NB4 (cell line): Measurements from ENCODE around the gene SMIM44.

Source experiments
- DNase-seq: peaks from one replicate; pipeline ENCODE4 v3.0.0; 2010; ENCODE audit warnings: low read depth
- H3K4me3 ChIP-seq: one replicate; pipeline ENCODE4 v1.5.1; 2011; ENCODE audit warnings: mild to moderate bottlenecking, low read depth, low read length, moderate library complexity
- MYC ChIP-seq: IDR thresholded peaks from 2 replicates; pipeline ENCODE4 v1.6.1; 2011; ENCODE audit warnings: low read depth, low read length
- POLR2A ChIP-seq: IDR thresholded peaks from 2 replicates; pipeline ENCODE4 v1.6.1; 2011; ENCODE audit warnings: mild to moderate bottlenecking; ENCODE audit not compliant: insufficient read length; ENCODE audit errors: extremely low read depth
- TF ChIP-seq, protein P1 (sequence below): IDR thresholded peaks from one replicate; pipeline ENCODE4 v1.5.1; 2012; ENCODE audit warnings: low read depth, low read length
- TF ChIP-seq, protein P2 (sequence below): IDR thresholded peaks from 2 replicates; pipeline ENCODE4 v1.6.1; 2011; ENCODE audit warnings: low read depth, low read length

Gene SMIM44

DNA sequence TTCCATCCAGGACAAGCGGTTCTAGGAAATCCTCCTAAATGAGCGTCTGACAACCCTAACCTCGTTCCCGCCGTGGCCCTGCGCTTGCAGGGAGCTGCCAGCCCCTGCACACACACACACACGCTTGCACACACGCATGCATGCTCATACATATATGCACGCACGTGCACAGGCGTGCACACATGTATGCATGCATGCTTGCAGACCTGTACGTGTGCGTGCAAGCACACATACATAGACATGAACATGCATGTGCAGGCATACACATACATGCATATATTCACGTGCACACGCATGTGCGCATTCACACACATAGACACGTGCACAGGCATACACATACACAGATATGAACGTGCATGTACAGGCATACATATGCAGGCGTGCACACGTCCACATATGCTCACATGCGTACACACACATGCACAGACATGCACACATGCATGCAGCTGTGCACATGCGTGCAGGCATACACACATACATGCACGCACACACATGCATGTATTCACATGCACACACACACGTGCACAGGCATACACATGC is 38.5 kb downstream of the SMIM44 start:
- TF ChIP-seq, protein P1, sequence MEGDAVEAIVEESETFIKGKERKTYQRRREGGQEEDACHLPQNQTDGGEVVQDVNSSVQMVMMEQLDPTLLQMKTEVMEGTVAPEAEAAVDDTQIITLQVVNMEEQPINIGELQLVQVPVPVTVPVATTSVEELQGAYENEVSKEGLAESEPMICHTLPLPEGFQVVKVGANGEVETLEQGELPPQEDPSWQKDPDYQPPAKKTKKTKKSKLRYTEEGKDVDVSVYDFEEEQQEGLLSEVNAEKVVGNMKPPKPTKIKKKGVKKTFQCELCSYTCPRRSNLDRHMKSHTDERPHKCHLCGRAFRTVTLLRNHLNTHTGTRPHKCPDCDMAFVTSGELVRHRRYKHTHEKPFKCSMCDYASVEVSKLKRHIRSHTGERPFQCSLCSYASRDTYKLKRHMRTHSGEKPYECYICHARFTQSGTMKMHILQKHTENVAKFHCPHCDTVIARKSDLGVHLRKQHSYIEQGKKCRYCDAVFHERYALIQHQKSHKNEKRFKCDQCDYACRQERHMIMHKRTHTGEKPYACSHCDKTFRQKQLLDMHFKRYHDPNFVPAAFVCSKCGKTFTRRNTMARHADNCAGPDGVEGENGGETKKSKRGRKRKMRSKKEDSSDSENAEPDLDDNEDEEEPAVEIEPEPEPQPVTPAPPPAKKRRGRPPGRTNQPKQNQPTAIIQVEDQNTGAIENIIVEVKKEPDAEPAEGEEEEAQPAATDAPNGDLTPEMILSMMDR, result no peak
- TF ChIP-seq POLR2A (no peak), MYC (no peak)
- TF ChIP-seq, protein P2, sequence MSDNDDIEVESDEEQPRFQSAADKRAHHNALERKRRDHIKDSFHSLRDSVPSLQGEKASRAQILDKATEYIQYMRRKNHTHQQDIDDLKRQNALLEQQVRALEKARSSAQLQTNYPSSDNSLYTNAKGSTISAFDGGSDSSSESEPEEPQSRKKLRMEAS, result no peak
- DNase-seq, result no peak
- H3K4me3 ChIP-seq, result no peak overlapping the region

DNA sequence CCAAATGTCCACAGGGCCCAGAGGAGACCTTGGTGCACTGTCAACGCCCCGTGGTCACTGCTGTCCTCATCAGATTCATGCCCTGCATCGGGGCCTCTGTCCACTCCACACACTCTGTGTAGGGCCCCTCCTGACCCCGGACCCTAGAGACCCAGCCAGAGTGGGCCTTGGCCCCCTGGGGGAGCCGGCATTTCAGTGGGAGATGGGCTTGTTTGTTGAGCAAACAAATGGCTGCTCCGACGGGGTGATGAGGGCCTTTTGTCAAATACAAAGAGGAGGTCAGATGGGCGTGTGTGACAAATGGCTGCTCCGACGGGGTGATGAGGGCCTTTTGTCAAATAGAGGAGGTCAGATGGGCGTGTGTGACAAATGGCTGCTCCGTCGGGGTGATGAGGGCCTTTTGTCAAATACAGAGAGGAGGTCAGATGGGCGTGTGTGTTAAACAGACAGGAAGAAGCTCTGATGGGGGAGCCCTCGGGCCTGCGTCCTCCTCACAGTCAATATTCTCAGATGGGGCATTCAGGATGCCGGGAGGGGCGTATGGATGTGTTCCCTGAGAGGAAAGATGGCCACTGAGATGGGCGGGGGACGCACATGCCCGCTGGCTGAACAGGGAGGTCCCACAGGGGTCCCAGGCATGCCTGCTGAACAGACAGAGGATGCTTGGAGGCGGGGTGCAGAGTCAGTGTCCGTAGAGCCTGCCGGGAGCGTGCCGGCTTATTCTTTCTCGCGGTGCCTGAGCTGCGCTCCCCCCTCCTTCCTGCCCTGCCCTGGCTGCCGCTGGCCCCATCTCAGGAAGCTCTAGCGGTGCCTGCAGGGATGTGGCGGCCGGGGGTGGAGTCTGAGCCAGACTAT is 39.2 kb downstream of the SMIM44 start:
- DNase-seq, result no peak
- TF ChIP-seq, protein P2, result no peak
- TF ChIP-seq MYC (no peak), POLR2A (no peak)
- TF ChIP-seq, protein P1, result no peak
- H3K4me3 ChIP-seq, result no peak overlapping the region

DNA sequence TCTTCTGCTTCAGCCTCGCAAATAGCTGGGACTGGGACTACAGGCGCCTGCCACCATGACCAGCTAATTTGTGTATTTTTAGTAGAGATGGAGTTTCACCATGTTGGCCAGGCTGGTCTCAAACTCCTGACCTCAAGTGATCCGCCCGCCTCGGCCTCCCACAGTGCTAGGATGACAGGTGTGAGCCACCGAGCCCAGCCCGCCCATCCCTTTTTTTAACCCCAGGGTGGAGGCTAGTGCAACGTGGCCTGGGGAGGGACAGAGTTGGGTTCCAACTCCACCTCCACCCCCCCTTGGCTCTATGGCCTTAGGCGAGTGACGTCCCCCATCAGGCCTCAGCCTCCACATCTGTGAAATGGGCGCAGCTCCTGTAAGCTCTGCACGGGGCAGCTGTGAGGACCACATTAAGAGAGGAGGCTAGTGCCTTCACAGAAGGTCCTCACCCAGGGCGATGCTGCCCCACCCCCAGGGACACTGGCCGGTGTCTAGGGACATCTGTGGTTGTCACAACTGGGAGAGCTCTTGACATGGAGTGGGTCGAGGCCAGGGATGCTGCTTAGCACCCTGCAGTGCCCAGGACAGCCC is 40.7 kb downstream of the SMIM44 start:
- TF ChIP-seq, protein P1, result no peak
- TF ChIP-seq, protein P2, result no peak
- TF ChIP-seq MYC (no peak), POLR2A (no peak)
- DNase-seq, result no peak
- no peak overlapping the region for H3K4me3 ChIP-seq

DNA sequence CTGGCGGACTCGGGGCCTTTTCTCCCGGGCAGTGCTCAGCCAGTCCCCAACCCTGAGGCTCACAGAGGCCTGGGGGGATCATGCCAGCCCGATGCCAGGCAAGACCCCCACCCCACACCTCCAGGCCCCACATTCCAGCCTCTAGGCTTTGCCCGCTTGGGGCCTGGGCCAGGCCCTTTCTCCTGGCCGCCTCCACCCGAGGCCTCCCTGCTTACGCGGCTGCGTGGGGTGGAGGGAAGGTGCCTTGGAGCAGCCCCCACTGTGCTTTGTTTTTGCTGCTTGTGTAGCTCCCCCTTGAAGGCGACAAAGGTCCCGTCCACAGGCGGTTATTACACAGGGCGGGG is 41.3 kb downstream of the SMIM44 start:
- TF ChIP-seq, protein P1, result no peak
- H3K4me3 ChIP-seq, result no peak overlapping the region
- DNase-seq, result no peak

DNA sequence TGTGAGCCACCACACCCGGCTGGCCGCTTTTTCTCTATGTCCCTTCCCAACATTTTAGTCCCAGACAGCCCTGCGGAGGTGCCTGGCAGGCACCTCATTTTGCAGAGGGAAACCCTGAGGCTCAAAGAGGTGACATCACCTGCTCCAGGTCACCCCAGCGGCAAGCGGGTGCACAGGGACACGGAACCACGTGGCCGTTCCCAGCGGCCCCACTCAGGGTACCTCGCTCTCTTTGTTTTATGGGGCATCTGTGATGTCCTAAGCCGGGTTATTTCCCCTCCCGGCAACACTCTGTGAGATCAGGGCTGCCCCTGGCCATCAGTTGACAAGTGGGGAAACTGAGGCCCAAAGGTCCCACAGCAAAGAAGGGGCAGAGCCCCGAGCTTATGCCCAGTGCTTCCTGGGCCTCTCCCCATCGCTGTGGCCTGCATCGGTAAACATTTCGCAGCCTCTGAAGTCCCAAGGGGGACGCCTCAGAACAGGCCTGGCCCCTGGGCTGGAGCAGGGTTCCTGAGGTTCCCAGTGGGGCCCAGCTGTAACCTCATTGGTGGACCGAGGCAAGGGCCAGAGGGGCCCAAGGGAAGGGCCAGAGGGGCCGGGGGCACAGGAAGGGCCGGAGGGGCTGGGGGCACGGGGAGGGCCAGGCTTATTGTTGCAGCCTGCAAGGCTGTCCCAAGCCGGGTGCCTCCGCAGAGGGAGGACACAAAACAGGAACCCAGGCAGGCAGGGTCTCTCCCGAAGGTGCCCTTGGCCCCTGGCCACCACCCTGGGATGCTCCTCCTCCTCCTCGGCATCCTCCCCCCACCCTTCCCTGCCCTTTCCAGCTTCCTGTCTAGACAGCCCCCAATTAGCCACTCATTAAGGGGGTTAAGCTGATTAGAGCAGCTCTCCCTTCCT is 41.9 kb downstream of the SMIM44 start:
- TF ChIP-seq, protein P2, result no peak
- TF ChIP-seq POLR2A (no peak), MYC (no peak)
- TF ChIP-seq, protein P1, result no peak
- H3K4me3 ChIP-seq, result no peak overlapping the region
- no peak for DNase-seq
